SK-N-SH (cell line): ENCODE data around the gene TSHZ3. TPM values are rescaled to one million over a fixed set of nuclear protein-coding genes. Genes with fewer than 3 reads are reported as not detected.

ENCODE experiments used
- CTCF ChIA-PET: fragments of 300-600, 350-600 bp; formaldehyde crosslinking; extraction: SDS; loops from one replicate; lab custom pipeline; 2021; lab: Yijun Ruan, JAX
- POLR2A ChIA-PET: fragments of 350-600 bp; sonication (Branson Sonifier 250); formaldehyde crosslinking; extraction: SDS; loops from one replicate; lab custom pipeline; 2020; ENCODE audit warnings: antibody characterized with exemption, inconsistent platforms; lab: Yijun Ruan, JAX
- DNase-seq: peaks from one replicate; pipeline ENCODE4 v3.0.0; 2012
- H2AFZ ChIP-seq: fragments of 200-600 bp; sonication (generic); 2 replicates; pipeline ENCODE4 v1.8.1; 2016; ENCODE audit warnings: antibody characterized with exemption, mild to moderate bottlenecking, low read depth
- H3F3A ChIP-seq: fragments of 200-600 bp; sonication (generic); replicated peaks from 2 replicates; pipeline ENCODE3; 2016; ENCODE audit warnings: antibody characterized with exemption, mild to moderate bottlenecking; ENCODE audit not compliant: insufficient read depth
- H3K27ac ChIP-seq, 2 experiments: fragments of 200-500 bp in 1 of 2; fragments of 200-600 bp in 1 of 2; sonication (Bioruptor generic) in 1 of 2; sonication (generic), shearing (Covaris generic) in 1 of 2; 2 replicates each; pipeline versions ENCODE4 v1.5.1 to v1.6.1; 2014 to 2016; ENCODE audit warnings: low read depth in 2 of 2, inconsistent platforms in 1 of 2, low read length in 1 of 2, mild to moderate bottlenecking in 1 of 2, mixed read lengths in 1 of 2
- H3K27me3 ChIP-seq: fragments of 200-600 bp; sonication (generic), shearing (Covaris generic); 2 replicates; pipeline ENCODE4 v1.6.1; 2016; ENCODE audit warnings: mixed run types; ENCODE audit not compliant: insufficient read depth
- H3K36me3 ChIP-seq, 2 experiments: fragments of 200-500 bp in 1 of 2; fragments of 200-600 bp in 1 of 2; sonication (Bioruptor generic) in 1 of 2; sonication (generic) in 1 of 2; replicated peaks in 1 of 2; 2 replicates each; pipeline versions ENCODE3 to v1.5.1; 2014 to 2016; ENCODE audit warnings: low read length in 1 of 2, mild to moderate bottlenecking in 1 of 2; ENCODE audit not compliant: insufficient read depth in 2 of 2, control insufficient read depth in 1 of 2
- H3K4me1 ChIP-seq, 2 experiments: fragments of 200-500 bp in 1 of 2; fragments of 200-600 bp in 1 of 2; sonication (Bioruptor generic) in 1 of 2; sonication (generic), shearing (Covaris generic) in 1 of 2; 2 replicates each; pipeline versions ENCODE4 v1.5.1 to v1.6.1; 2014 to 2016; ENCODE audit warnings: low read depth in 1 of 2, low read length in 1 of 2, mixed run types in 1 of 2; ENCODE audit not compliant: insufficient read depth in 2 of 2, control insufficient read depth in 1 of 2
- H3K4me2 ChIP-seq: fragments of 200-600 bp; sonication (generic), shearing (Covaris generic); 2 replicates; pipeline ENCODE4 v1.6.1; 2017; ENCODE audit warnings: mixed run types
- H3K4me3 ChIP-seq, 2 experiments: fragments of 200-500 bp in 1 of 2; fragments of 200-600 bp in 1 of 2; sonication (Bioruptor generic) in 1 of 2; sonication (generic), shearing (Covaris generic) in 1 of 2; 2 replicates each; pipeline versions ENCODE4 v1.5.1 to v1.8.1; 2014 to 2016; ENCODE audit warnings: low read depth in 2 of 2, inconsistent platforms in 1 of 2, low read length in 1 of 2, mild to moderate bottlenecking in 1 of 2, mixed read lengths in 1 of 2, moderate library complexity in 1 of 2
- H3K79me2 ChIP-seq: fragments of 200-600 bp; sonication (generic); 2 replicates; pipeline ENCODE4 v1.8.1; 2017; ENCODE audit warnings: mild to moderate bottlenecking; ENCODE audit not compliant: insufficient read depth
- H3K9ac ChIP-seq: fragments of 200-600 bp; sonication (generic); 2 replicates; pipeline ENCODE4 v1.6.1; 2017; ENCODE audit warnings: mixed run types
- H3K9me2 ChIP-seq: fragments of 200-600 bp; sonication (generic); 2 replicates; pipeline ENCODE4 v1.6.1; 2017; ENCODE audit warnings: mixed run types
- H3K9me3 ChIP-seq: fragments of 200-600 bp; sonication (generic); 2 replicates; pipeline ENCODE4 v1.6.1; 2017; ENCODE audit warnings: mixed run types, mild to moderate bottlenecking, moderate library complexity
- H4K20me1 ChIP-seq: fragments of 200-600 bp; sonication (generic); 2 replicates; pipeline ENCODE4 v1.6.1; 2017; ENCODE audit warnings: mild to moderate bottlenecking, mixed run types; ENCODE audit not compliant: insufficient read depth
- CHD2 ChIP-seq: fragments of 150-350 bp; IDR thresholded peaks from 2 replicates; pipeline ENCODE4 v1.6.1; 2018; ENCODE audit warnings: low read length; ENCODE audit not compliant: partially characterized antibody
- ELF1 ChIP-seq: IDR thresholded peaks from 2 replicates; pipeline ENCODE4 v1.4.0; 2012
- EZH2phosphoT487 ChIP-seq: fragments of 200-600 bp; sonication (generic); IDR thresholded peaks from 2 replicates; pipeline ENCODE4 v1.6.1; 2017; ENCODE audit warnings: low read depth, mixed run types, mild to moderate bottlenecking, antibody characterized with exemption, moderate library complexity, borderline replicate concordance
- GATA2 ChIP-seq: sonication (generic); formaldehyde crosslinking; IDR thresholded peaks from 2 replicates; pipeline ENCODE4 v1.5.0; 2020; ENCODE audit warnings: mild to moderate bottlenecking, missing genetic modification reagents
- JUND ChIP-seq: IDR thresholded peaks from 2 replicates; pipeline ENCODE4 v1.4.0; 2012
- MXI1 ChIP-seq: IDR thresholded peaks from 2 replicates; pipeline ENCODE4 v1.6.1; 2012; ENCODE audit warnings: mild to moderate bottlenecking, low read depth, low read length, improper control_type of control experiment
- RCOR1 ChIP-seq: fragments of 150-350 bp; IDR thresholded peaks from 2 replicates; pipeline ENCODE4 v1.6.1; 2017; ENCODE audit warnings: antibody characterized with exemption, low read length
- SIN3A ChIP-seq: IDR thresholded peaks from 2 replicates; pipeline ENCODE4 v1.6.1; 2012; ENCODE audit warnings: low read depth, mild to moderate bottlenecking, low read length, moderate library complexity, borderline replicate concordance
- TCF12 ChIP-seq: IDR thresholded peaks from 2 replicates; pipeline ENCODE4 v1.4.0; 2012
- TEAD4 ChIP-seq: IDR thresholded peaks from 2 replicates; pipeline ENCODE4 v1.4.0; 2012; ENCODE audit warnings: mild to moderate bottlenecking, borderline replicate concordance; ENCODE audit not compliant: insufficient read depth
- YY1 ChIP-seq: IDR thresholded peaks from 2 replicates; pipeline ENCODE4 v1.4.0; 2012; ENCODE audit warnings: low read depth, mild to moderate bottlenecking
- WGBS: methylation state at CpG from one replicate; pipeline ENCODE4 v1.1.6; 2017; ENCODE audit warnings: low lambda C conversion rate; 5-methylcytosine and 5-hydroxymethylcytosine counted together
- polyA plus RNA-seq, 3 experiments: library from polyadenylated mRNA; depleted of rRNA; stranded (reverse); fragments of >200 nt; gene quantifications; 2 replicates each; pipeline ENCODE4 v1.2.3, GENCODE V29; 2012
- TF ChIP-seq, protein P1 (sequence below): fragments of 150-350 bp; IDR thresholded peaks from 2 replicates; pipeline ENCODE4 v1.6.1; 2016; ENCODE audit warnings: mild to moderate bottlenecking, low read depth, low read length

Gene TSHZ3
- polyA plus RNA-seq, 1 of the 3 experiments (the other 2 are of a cell fraction) = 3.3 TPM

DNA sequence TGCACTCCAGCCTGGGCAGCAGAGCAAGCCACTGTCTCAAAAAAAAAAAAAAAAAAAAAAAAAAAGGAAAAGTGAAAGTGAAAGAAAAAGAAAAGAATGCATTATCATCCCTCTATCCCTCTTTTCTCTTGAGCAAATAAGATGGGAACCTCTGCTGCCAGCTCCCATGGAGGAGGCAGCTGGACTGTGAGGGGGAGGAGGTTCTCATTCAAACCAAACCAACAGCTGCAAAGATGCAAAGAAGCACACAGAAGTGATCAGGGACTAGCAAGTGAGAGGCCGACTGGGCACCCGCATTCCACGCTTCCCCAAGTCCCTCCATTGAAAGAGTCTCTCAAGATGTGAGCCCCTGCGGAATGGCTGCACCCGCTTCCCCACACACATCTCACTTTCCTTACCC is 63.5 kb downstream of the TSHZ3 start:
- H3K4me3 ChIP-seq = no peak overlapping the region
- no peak overlapping the region for H2AFZ ChIP-seq
- ChIA-PET POLR2A (interaction anchor here (1.3 kb wide), 1 partner anchor 14 kb away, joined by 3 read pairs; no protein-coding TSS in a partner anchor), CTCF (interaction anchor here (0.7 kb wide), 1 partner anchor 22 kb away, joined by 3 read pairs; no protein-coding TSS in a partner anchor)
- H3K27me3 ChIP-seq = no peaks in the 10 kb centered on the region
- no peaks in the 10 kb centered on the region for H3K9me3 ChIP-seq
- peak overlapping the region; percentile 40; the same call in 1 of the 2 replicates for H3K4me2 ChIP-seq
- peak overlapping the region in 1 of 2 experiments; percentile 26; a peak in 1 of 4 replicates for H3K27ac ChIP-seq
- H3K9me2 ChIP-seq = no peaks in the 10 kb centered on the region
- H3K4me1 ChIP-seq = peaks cover 4 to 12% of the 10 kb centered on the region in 2 experiments; a peak in 1 of 4 replicates
- no peaks in the 10 kb centered on the region for H3K36me3 ChIP-seq
- H4K20me1 ChIP-seq = no peaks in the 10 kb centered on the region
- H3K9ac ChIP-seq = no peak overlapping the region
- TF ChIP-seq YY1 = no peak
- TF ChIP-seq CHD2 = no peak
- TF ChIP-seq ELF1 = no peak
- no peak for TF ChIP-seq RCOR1
- TF ChIP-seq JUND = no peak
- TF ChIP-seq, all 33 proteins: peak for 0
- Histone ChIP-seq H3F3A (no peaks in the 10 kb centered on the region), H3K79me2 (peaks cover 11% of the 10 kb centered on the region)
- no peak for DNase-seq
- 80% methylated on average over 5 of the region's 5 CpGs for WGBS

DNA sequence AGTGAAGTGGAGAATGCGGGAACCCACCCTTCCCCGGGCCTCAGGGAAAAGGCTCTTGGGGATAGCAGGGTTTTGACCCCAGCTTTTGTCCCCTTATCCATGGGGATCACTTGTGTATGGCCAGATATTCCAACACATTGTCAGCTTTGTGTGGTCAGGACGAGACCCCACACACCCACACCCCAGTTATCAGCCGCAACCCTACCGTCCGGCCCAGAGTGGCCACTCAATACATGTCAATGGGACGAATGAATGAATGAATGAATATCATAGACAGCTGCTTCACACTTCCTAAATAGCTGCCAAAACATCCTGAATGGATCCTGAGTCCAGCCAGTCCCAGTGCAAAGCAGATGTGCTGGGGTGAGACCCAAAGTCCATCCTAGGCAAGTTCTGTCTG is 64.6 kb downstream of the TSHZ3 start:
- Histone ChIP-seq H3K9ac (no peak overlapping the region), H3K27ac (no peak overlapping the region), H3K36me3 (no peaks in the 10 kb centered on the region), H3K4me1 (peaks cover 3 to 4% of the 10 kb centered on the region in 2 experiments; a peak in 1 of 4 replicates), H2AFZ (no peak overlapping the region), H3K4me3 (no peak overlapping the region), H4K20me1 (no peaks in the 10 kb centered on the region), H3K9me3 (no peaks in the 10 kb centered on the region), H3K79me2 (peaks cover 11% of the 10 kb centered on the region), H3K27me3 (no peaks in the 10 kb centered on the region), H3K9me2 (no peaks in the 10 kb centered on the region), H3F3A (no peaks in the 10 kb centered on the region), H3K4me2 (no peak overlapping the region)
- ChIA-PET CTCF (interaction anchor here (0.9 kb wide), 2 partner anchors 16 to 550 kb away, joined by 3 to 4 read pairs; no protein-coding TSS in a partner anchor), POLR2A (no interaction called here)
- no peak for TF ChIP-seq ELF1
- TF ChIP-seq CHD2 = no peak
- no peak for TF ChIP-seq TCF12
- TF ChIP-seq, protein P1, sequence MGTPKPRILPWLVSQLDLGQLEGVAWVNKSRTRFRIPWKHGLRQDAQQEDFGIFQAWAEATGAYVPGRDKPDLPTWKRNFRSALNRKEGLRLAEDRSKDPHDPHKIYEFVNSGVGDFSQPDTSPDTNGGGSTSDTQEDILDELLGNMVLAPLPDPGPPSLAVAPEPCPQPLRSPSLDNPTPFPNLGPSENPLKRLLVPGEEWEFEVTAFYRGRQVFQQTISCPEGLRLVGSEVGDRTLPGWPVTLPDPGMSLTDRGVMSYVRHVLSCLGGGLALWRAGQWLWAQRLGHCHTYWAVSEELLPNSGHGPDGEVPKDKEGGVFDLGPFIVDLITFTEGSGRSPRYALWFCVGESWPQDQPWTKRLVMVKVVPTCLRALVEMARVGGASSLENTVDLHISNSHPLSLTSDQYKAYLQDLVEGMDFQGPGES = no peak
- TF ChIP-seq GATA2 (CRISPR knock-in tag) = no peak
- TF ChIP-seq EZH2phosphoT487 = no peak
- no peak for TF ChIP-seq SIN3A
- no peak for TF ChIP-seq MXI1
- no peak for DNase-seq
- WGBS = 91% methylated on average over 7 of the region's 7 CpGs

DNA sequence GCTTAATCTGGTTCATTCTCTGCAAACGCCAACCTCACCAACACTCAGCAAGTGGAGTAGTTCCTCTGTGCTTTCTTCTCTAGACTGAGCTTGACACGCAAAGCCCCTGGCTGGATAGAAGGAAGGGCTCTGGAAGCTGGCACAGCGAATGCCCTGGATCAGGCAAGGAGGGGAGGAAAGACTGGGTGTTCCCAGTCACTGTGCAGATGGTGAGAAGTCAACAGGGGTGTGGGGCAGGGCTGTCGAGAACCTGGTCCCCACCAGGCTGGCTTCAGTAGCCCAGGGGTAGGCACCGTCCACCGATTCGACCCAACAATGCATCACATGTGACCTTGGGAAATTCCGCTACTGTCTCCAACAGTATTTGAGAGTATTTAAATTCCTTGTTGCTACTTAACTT is 65.5 kb downstream of the TSHZ3 start:
- H3K4me2 ChIP-seq = no peak overlapping the region
- no peak overlapping the region for H3K4me3 ChIP-seq
- H4K20me1 ChIP-seq = no peaks in the 10 kb centered on the region
- TF ChIP-seq GATA2 (CRISPR knock-in tag) (no peak), JUND (no peak), TEAD4 (no peak), YY1 (no peak)
- TF ChIP-seq, all 33 proteins: peak for 0
- H3K4me1 ChIP-seq = peaks cover 3 to 4% of the 10 kb centered on the region in 2 experiments; a peak in 1 of 4 replicates
- WGBS = 91% methylated on average over 8 of the region's 8 CpGs
- no peaks in the 10 kb centered on the region for H3K9me2 ChIP-seq
- ChIA-PET POLR2A (no interaction called here), CTCF (interaction anchor here (0.9 kb wide), 1 partner anchor 549 kb away, joined by 4 read pairs; no protein-coding TSS in a partner anchor)
- no peaks in the 10 kb centered on the region for H3K9me3 ChIP-seq
- H3K36me3 ChIP-seq = no peaks in the 10 kb centered on the region
- no peak overlapping the region for H3K27ac ChIP-seq
- H3F3A ChIP-seq = no peaks in the 10 kb centered on the region
- no peak for DNase-seq
- peaks cover 11% of the 10 kb centered on the region for H3K79me2 ChIP-seq
- H3K27me3 ChIP-seq = no peaks in the 10 kb centered on the region
- H3K9ac ChIP-seq = no peak overlapping the region
- no peak overlapping the region for H2AFZ ChIP-seq
